Heart left ventricle (tissue), 16 donors: Measurements from ENCODE around the gene CFAP157. TPM values are rescaled to one million over a fixed set of nuclear protein-coding genes. Genes with fewer than 3 reads are reported as not detected.
A peak's percentile ranks its signal among the peaks of the same experiment; 100 is the strongest.

Source experiments
- ATAC-seq, 4 donors: fragments of 200-7000 bp; cut with Tn5 transposase; one replicate each; pipeline ENCODE4 v1.9.1; 2020 to 2022; ENCODE audit warnings: moderate library complexity in 4 of 4, mild to moderate bottlenecking in 3 of 4, moderate number of reproducible peaks in 1 of 4
- DNase-seq, 5 donors: peaks; one replicate each; pipeline ENCODE4 v3.0.0-alpha.2; 2020
- H3K27ac ChIP-seq, 12 donors: fragments of 200-600 bp; sonication (generic) in 4 of 12; one replicate each; pipeline versions ENCODE4 v1.5.0 to v1.8.0; 2016 to 2022; ENCODE audit warnings: mild to moderate bottlenecking in 2 of 12
- H3K27me3 ChIP-seq, 9 donors: fragments of 200-600 bp; sonication (generic) in 2 of 9; one replicate each; pipeline versions ENCODE4 v1.5.1 to v1.8.0; 2016 to 2022; ENCODE audit warnings: mild to moderate bottlenecking in 3 of 9
- H3K36me3 ChIP-seq, 9 donors: fragments of 200-600 bp; sonication (generic) in 2 of 9; one replicate each; pipeline versions ENCODE4 v1.5.0 to v1.8.0; 2018 to 2022; ENCODE audit warnings: mild to moderate bottlenecking in 2 of 9
- H3K4me1 ChIP-seq, 12 donors: fragments of 200-600 bp; sonication (generic) in 4 of 12; one replicate each; pipeline versions ENCODE4 v1.5.0 to v1.8.0; 2016 to 2022; ENCODE audit warnings: mild to moderate bottlenecking in 3 of 12
- H3K4me3 ChIP-seq, 12 donors: fragments of 200-600 bp; sonication (generic) in 4 of 12; one replicate each; pipeline versions ENCODE4 v1.5.0 to v1.8.0; 2017 to 2022; ENCODE audit warnings: mild to moderate bottlenecking in 9 of 12, moderate library complexity in 4 of 12
- H3K9me3 ChIP-seq, 12 donors: fragments of 200-600 bp; sonication (generic) in 4 of 12; one replicate each; pipeline versions ENCODE4 v1.5.0 to v1.8.0; 2016 to 2022; ENCODE audit warnings: mild to moderate bottlenecking in 1 of 12
- POLR2A ChIP-seq, 2 donors: fragments of 450-650 bp; IDR thresholded peaks; one replicate each; pipeline ENCODE4 v1.6.1; 2017; ENCODE audit warnings: antibody characterized with exemption in 2 of 2, mild to moderate bottlenecking in 2 of 2, moderate library complexity in 2 of 2
- WGBS, 4 donors: extraction: QIAGEN DNeasy Blood & Tissue Kit in 2 of 4; methylation state at CpG; one replicate each; pipeline versions ENCODE4 v1.1.5 to v1.1.7; 2013 to 2018; 5-methylcytosine and 5-hydroxymethylcytosine counted together
- intact Hi-C, 10 donors: fragments of 100-400 bp; cut with DNase I; formaldehyde crosslinking; loops; one replicate each; pipeline versions ENCODE4 v1.11.1 to v1.14.2; 2022
- polyA plus RNA-seq, 2 donors: library from polyadenylated mRNA; stranded (reverse); fragments of 200-250 nt; gene quantifications; one replicate each; pipeline ENCODE4 v1.2.3, GENCODE V29; 2013
- total RNA-seq, 9 donors: library from RNA; depleted of rRNA in 2 of 9; stranded (reverse); fragments of >200 nt in 2 of 9; fragmentation: NEBNext Ultra II Directional in 3 of 9; extraction: Animal tissue kit (Norgen Biotek cat#: 25700) in 3 of 9; gene quantifications; one replicate each; pipeline versions ENCODE4 v1.1.0 to v1.2.4, GENCODE V29; 2016 to 2023
- TF ChIP-seq, protein P1 (sequence below), 12 donors: fragments of 200-600 bp; sonication (generic) in 4 of 12; IDR thresholded peaks; one replicate each; pipeline versions ENCODE4 v1.5.0 to v1.8.0; 2018 to 2022; ENCODE audit warnings: antibody characterized with exemption in 12 of 12, mild to moderate bottlenecking in 5 of 12
- donor health status: ischemic (EF 13 %, LVEDD 7.1; RV severe dilation, severe dysfunction).
- donor health status: healthy with polysubstance abuse.
- donor health status: DM: no; HTN: yes; CAD: no.
- donor health status: DM: no; HTN: no; CAD: no.
- donor health status: ischemic (EF 25% LVEDD 6.9; RV normal size, moderate dysfunction).
- donor health status: ischemic (EF 25% LVEDD 5.7; RV mildly dilated, moderate dysfunction).
- donor health status: healthy.
- donor health status: DM: yes; HTN: yes; CAD: no.
- donor health status: ischemic (EF 35%, LVEDD 5.7; RV mildly dilated, moderate dysfunction).
- donor health status: nonischemic (EF 11% LVEDD 7.7; RV severe dilation, severe dysfunction).
- donor health status: DM: yes; HTN: yes; CAD: no.
- donor health status: PGD.
- donor health status: ischemic (EF 29% LVEDD 5.4; RV normal size, mild dysfunction).
- donor health status: nonischemic (EF 23%, LVEDD 6.1; RV moderate dilation, normal function).

The CFAP157 gene
- total and polyA plus RNA-seq, 11 donors: 0.08 to 0.87 (median 0.11) TPM; not detected in 7

- H3K27ac ChIP-seq: no peak overlapping the region
- 93 to 96% (median 94%) methylated on average over 11 to 13 of the region's 13 CpGs for WGBS, 4 donors
- H3K4me3 ChIP-seq: no peak overlapping the region
- no peaks in the 10 kb centered on the region for H3K9me3 ChIP-seq
- no peaks in the 10 kb centered on the region for H3K36me3 ChIP-seq
- no peak for TF ChIP-seq POLR2A (IDR thresholded peaks at IDR 0.05)
- TF ChIP-seq, protein P1, sequence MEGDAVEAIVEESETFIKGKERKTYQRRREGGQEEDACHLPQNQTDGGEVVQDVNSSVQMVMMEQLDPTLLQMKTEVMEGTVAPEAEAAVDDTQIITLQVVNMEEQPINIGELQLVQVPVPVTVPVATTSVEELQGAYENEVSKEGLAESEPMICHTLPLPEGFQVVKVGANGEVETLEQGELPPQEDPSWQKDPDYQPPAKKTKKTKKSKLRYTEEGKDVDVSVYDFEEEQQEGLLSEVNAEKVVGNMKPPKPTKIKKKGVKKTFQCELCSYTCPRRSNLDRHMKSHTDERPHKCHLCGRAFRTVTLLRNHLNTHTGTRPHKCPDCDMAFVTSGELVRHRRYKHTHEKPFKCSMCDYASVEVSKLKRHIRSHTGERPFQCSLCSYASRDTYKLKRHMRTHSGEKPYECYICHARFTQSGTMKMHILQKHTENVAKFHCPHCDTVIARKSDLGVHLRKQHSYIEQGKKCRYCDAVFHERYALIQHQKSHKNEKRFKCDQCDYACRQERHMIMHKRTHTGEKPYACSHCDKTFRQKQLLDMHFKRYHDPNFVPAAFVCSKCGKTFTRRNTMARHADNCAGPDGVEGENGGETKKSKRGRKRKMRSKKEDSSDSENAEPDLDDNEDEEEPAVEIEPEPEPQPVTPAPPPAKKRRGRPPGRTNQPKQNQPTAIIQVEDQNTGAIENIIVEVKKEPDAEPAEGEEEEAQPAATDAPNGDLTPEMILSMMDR (IDR thresholded peaks at IDR 0.05): no peak
- H3K4me1 ChIP-seq: peaks cover 0 to 12% (median 7%) of the 10 kb centered on the region in 12 donors
- no peaks in the 10 kb centered on the region for H3K27me3 ChIP-seq
- DNase-seq: peak in 1 of 5 donors; percentile 44
- intact Hi-C loops: loop anchor here in 1 of 10 donors (10.0 kb wide), 1 partner anchor 218 kb away; no protein-coding TSS in a partner anchor
- no peak for ATAC-seq
Observed at GRCh38 chr9:127723013-127723412, 16.2 kb downstream of the CFAP157 start.

- intact Hi-C loops: loop anchor here in 1 of 10 donors (10.0 kb wide), 1 partner anchor 219 kb away; no protein-coding TSS in a partner anchor
- 91 to 95% (median 93%) methylated on average over 5 of the region's 5 CpGs for WGBS, 4 donors
- TF ChIP-seq POLR2A (IDR thresholded peaks at IDR 0.05): no peak
- no peaks in the 10 kb centered on the region for H3K27me3 ChIP-seq
- peaks cover 0 to 12% (median 7%) of the 10 kb centered on the region in 12 donors for H3K4me1 ChIP-seq
- no peak overlapping the region for H3K4me3 ChIP-seq
- no peaks in the 10 kb centered on the region for H3K9me3 ChIP-seq
- H3K27ac ChIP-seq: no peak overlapping the region
- H3K36me3 ChIP-seq: no peaks in the 10 kb centered on the region
- ATAC-seq (peak in 1 of 4 donors; percentile 10), DNase-seq (no peak)
Observed at GRCh38 chr9:127723444-127723843, 16.7 kb downstream of the CFAP157 start.

- WGBS, 4 donors: 34 to 46% (median 38%) methylated on average over 18 to 23 of the region's 23 CpGs
- peak in 2 of 5 donors; percentile 49 to 57 for DNase-seq
- peak overlapping the region in 5 of 12 donors; percentile 3 to 48 (median 38) for H3K27ac ChIP-seq
- H3K4me1 ChIP-seq: peaks cover 0 to 12% (median 7%) of the 10 kb centered on the region in 12 donors
- H3K9me3 ChIP-seq: no peaks in the 10 kb centered on the region
- no peak for TF ChIP-seq POLR2A (IDR thresholded peaks at IDR 0.05)
- TF ChIP-seq, protein P1 (IDR thresholded peaks at IDR 0.05): no peak
- peak overlapping the region in 4 of 12 donors; percentile 1 to 10 (median 8) for H3K4me3 ChIP-seq
- no peaks in the 10 kb centered on the region for H3K27me3 ChIP-seq
- no peaks in the 10 kb centered on the region for H3K36me3 ChIP-seq
- intact Hi-C loops: loop anchor here in 1 of 10 donors (10.0 kb wide), 1 partner anchor 219 kb away; no protein-coding TSS in a partner anchor
- peak in 3 of 4 donors; percentile 48 to 75 (median 59) for ATAC-seq
Observed at GRCh38 chr9:127724012-127724411, 17.2 kb downstream of the CFAP157 start.

DNA sequence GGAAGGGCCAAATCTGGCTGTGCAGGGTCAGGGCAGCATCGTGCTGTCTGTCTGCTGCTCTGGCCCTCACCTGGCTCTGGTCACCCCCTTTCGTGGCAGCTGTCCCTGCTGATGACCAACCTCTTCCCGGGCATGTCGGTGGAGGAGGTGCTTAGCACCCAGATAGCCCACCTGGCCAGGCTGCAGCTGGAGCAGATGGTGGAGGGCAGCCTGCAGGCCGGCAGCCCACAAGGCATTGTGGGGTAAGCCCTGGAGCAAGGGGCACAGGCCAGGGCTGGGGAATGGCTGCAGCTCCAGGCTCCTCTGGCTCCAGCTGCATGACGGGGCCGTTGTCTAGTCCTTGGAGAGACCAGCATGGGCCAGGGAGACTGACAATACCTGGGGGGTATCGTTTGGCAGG lies 20.1 kb downstream of the CFAP157 start:
- peaks cover 0 to 12% (median 7%) of the 10 kb centered on the region in 12 donors for H3K4me1 ChIP-seq
- peaks cover 0 to 9% (median 7%) of the 10 kb centered on the region in 9 donors for H3K36me3 ChIP-seq
- intact Hi-C loops: loop anchor here in 2 of 10 donors (5.0 to 10.0 kb wide), 2 partner anchors 222 to 225 kb away; no protein-coding TSS in a partner anchor
- no peaks in the 10 kb centered on the region for H3K9me3 ChIP-seq
- H3K27ac ChIP-seq: no peak overlapping the region
- no peaks in the 10 kb centered on the region for H3K27me3 ChIP-seq
- TF ChIP-seq, protein P1 (IDR thresholded peaks at IDR 0.05): no peak
- TF ChIP-seq POLR2A (IDR thresholded peaks at IDR 0.05): no peak
- H3K4me3 ChIP-seq: no peak overlapping the region
- WGBS, 4 donors: 78 to 85% (median 80%) methylated on average over 8 of the region's 8 CpGs
- DNase-seq (peak in 1 of 5 donors; percentile 32), ATAC-seq (no peak)
